ENCODE data around the gene UBE2V1.
A peak's percentile ranks its signal among the peaks of the same experiment; 100 is the strongest.
"Not testable (repeated sequence)": the region's sequence is repeated elsewhere in the genome, so short reads cannot be mapped to it uniquely, and the experiment has no call there.

UBE2V1 gene

DNA sequence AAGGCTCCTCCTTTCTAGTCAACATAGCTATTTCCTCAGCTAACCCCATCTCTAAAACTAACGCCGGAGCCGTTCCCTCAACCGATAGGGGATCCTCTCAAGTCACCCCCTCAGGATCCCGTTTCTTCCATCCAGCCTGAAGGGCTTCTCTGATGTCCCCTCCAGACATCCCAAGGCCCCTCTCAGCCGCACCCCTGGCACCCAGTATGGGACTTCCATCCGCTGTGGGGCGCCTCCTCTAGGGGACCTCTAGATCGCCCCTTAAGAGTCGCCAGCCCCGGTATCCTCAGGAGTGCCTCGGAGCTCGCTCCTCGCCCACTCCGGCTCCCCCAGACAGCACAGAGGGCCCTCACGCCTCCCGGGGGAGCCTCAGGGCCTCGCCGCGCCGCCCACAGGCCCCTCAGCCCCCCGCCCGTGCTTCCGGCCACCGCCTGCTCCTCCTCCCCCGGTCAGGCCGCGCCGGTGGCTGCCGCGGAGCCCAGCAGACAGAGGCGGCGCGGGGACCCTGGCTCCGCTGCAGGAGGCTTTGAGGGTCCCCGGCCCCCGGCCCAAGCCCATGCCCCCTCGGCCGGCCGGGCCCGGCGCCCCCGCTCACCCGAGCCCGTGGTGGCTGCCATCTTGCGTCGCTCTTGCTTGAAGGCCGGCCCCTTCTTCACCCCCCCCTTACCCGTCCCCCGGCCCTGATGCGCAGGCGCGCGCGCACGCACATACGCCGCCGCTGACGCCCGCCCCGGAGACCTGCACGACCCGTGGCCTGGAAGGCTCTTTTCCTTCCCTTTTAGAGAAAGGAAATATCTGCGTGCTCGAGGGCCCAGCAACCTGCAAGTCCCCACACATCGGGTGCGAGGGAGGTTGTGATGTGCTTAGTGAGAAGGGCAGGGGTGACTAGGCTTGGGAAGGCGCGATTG is at the start of gene UBE2V1:
Gene UBE2V1 (minus strand): TSS at position 639 of the 908 bp plus-strand sequence. CDS start 22 bp downstream, at position 617.
- peak; percentile 62 to 81 (median 78) for DNase-seq

DNA sequence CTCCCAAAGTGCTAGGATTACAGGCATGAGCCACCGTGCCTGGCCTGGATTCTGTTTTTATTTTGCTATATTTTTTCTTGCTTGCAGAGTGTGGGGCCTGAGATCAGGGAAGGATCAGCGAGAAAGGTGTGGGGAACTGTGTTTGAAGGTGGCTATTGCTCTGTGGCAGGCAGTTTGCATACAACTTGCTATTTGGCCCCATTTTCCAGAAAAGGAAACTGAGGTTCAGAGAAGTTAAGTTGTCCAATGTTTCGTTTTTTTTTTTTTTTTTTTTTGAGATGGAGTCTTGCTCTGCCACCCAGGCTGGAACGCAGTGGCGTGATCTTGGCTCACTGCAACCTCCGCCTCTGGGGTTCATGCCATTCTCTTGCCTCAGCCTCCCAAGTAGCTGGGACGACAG is 48.5 kb upstream of the UBE2V1 start:
- DNase-seq: not testable (repeated sequence)

DNA sequence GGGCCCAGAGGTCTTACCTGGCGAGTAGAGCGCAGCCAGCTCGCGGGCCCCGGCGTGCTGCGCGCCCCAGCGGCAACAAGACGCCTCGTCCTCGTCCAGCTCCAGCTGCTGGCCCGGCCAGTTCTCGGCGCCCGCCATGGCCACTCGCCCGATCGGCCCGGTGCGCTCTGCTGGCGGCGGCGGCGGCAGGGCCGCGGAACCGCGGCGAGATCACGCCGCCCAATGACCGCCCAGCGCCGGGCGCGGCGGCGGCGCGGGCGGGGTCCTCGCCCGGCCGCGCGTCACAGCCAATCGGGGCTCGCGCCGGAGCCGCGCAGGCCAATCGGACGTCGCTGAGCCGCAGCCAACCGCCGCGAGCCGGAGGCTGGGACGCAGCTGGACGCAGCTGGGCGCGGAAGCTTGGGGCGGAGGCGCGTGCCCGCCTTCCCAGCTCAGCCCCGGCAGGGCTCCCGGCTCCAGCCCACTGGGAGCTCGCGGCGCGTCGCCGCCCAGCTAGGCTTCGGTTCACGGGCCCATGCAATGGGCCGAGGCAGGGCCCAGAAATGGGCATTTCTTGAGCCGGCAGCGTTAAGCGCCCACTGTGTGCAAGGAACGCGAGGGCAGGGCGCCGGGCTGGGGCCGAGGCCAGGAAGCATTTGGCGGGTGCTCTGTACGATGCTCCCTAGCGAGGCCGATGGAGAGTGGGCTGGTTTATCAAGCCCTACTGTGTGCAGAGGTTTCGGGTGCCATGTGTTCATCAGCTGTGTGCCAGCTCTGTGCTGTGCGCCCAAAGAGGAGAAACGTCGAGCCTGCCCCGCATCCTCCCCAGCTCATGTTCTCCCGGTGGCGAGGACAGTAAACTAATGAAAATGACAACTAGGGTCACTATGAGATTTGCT is 40.8 kb upstream of the UBE2V1 start, which contains the start of gene PEDS1:
Gene PEDS1 (minus strand): TSS at position 224 of the 878 bp plus-strand sequence. CDS start 86 bp downstream, at position 138.
- peak; percentile 51 to 73 (median 64) for DNase-seq

DNA sequence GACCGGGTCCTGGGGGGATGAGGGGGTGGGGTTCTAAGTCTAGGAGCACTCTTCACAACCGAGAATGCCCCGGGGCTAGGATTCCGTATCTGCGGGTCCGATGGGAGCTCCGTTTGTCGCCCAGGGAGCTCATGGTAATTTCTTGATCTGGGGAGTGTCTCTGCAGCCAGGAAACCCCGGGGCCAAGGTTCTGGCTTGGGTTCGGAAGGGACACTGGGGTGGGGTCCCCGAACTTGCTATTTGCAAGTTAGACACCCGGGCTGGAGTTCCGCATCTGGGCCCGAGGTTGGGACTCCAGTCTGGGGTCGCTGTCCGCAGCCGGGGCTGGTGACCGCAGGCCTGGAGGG is 40.2 kb upstream of the UBE2V1 start:
- DNase-seq: no peak

DNA sequence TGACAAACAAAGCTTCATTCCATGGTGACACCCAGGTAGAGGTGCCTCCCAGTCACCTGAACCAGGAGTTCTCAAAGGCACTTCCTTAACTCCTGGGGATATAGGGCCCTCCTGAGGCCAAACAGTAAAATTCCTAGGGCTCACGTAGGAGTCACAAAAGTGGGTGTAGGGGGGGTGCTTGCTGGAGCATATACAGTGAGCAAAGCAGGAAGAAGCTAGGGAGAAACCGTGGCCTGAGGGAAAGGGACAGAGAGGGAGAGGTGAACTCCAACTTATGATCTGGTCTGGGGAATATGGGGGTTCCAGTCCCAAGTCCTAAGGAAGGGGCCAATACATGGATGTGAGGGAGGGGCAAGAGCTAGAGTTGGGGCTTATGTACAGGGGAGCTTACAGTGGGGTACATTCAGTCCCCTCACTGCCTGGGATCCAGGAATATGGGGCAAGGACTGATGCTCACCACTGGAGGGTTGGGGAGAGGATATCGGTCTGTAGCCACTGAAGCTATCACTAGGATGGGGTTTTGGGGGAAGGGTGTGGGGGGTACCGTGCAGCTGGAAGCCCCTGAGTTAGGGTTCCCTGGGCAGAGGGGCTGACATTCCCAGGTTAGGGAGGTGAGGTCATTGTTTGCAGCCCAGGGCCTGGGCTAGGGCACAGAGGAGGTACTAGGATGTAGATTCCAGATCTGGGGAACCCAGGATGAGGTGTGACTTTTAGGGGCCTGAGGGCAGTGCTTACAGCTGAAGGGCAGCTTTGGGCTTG is 39.6 kb upstream of the UBE2V1 start:
- no peak for DNase-seq

DNA sequence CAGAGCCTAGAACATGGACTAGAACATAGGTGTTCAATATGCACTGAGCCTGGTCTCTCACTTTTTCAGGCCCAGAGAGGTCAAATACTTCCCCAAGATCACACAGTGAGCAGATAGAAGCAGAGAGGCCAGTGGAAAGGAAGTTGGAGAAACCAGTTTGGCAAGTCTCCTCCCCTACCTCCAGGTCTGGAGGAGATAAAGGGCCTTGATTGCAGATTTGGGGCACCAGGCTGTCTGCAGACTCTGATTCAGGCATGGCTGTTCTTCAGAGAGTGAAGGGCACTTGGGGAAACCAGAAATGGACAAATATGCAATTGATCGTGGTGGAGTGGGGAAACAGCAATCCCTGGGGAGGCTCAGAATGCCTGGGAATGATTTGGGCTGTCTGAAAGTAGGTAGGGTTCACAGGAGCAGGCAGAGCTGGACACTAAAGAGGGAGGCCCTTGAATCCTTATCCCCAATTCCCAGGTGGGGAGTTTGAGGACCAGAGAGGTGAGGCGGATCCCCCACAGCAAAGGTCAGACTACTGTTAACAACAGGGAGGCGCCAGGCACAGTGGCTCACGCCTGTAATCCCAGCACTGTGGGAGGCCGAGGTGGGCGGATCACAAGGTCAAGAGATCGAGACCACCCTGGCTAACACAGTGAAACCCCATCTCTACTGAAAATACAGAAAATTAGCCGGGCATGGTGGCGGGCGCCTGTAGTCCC is 38.2 kb upstream of the UBE2V1 start:
- DNase-seq: no peak

DNA sequence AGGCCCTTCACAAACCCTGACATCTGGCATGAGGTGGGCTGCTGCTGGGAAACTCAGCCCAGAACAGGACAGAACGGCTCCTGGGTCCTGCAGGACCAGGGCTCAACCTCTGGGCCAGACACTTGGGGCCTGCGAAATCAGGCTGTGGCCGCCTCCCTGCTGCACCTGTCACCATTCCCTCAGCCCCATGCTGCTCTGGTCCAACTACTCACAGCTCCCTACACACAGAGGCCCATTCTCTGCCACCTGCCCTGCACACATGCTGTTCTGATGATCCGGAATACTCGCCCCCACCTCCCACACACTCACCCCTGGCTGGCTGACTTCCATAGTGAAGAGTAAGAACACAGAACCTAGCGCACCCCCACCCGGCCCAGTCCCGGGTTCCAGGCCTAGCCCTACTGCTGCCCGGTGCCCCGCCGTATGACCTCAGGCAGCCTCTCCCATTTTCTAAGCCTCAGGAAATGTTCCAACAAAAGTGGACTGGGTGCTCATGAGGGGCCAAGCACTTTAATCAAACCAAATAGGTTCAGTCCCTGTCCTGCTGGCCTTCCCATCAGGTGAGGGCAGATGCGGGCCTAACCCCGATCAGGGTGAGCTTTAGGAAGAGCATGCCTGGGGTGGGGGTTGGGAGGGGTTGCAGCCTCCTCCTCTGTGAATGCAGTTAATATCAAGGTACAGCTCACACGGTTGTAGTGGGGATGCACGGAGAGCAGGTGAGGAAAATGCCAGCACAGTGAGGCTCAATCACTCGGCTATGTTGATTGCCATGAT is 36.7 kb upstream of the UBE2V1 start:
- DNase-seq: no peak

DNA sequence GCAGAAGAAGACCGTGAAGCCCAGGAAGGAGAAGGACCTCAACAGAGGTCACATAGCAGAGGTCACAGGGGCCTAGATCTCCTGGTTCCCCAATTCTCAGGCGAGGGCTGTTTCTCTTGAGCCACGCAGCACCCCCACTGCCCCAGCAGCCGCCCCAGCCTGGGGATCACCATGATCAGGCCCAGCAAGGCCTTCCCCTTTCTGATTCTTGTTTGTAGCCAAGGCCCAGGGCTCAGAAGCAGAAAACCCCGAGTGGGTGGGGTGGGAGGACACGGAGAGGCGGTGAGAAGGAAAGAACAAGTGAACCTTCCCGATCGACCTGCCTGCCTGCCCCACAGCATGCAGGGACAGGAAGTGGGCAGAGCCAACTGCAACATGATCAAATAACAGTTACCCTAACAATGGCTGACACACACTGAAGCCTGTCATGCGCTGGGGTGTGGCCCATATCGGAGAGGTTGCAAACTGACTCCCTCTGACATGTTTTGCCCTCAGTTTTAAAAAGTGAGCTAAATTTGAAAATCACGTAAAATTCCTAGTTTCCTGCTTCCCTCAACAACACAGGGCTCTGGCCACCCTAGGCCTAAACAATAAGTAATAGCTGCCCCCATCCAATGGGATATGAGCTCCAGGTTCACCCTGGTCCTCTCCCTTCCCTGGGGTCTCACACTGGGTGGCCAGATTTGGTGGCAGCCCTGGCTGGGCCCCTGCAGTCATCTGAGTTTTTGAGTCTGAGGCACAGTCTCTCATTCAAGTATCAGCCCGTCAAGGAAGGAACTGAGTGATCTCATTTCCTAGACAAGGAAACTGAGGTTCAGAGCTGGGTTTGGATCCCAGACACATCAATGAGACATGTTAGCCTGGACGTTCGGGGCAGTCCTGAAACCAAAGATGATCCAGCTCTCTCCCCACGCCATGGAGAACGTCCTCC is 34.0 kb upstream of the UBE2V1 start:
- DNase-seq: peak; percentile 15 to 67 (median 48)

DNA sequence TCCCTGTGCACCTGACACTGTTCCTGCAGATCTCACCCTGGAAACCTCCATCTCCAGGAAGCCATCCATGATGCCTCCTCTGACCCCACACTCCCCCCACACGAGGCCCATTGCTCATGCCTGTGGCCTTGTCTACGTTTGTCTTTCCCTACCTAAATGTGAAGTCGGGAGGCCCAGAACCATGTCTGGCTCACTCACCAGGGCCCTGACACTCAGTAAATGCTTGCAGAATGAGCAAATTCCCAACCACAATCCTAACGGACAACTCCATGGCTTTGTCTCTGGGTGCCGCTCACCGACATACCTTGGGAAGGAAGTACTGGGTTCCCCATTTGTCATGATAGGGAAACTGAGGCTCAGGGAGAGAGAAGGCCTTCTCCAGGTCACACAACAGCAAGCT is 33.3 kb upstream of the UBE2V1 start:
- DNase-seq: no peak

DNA sequence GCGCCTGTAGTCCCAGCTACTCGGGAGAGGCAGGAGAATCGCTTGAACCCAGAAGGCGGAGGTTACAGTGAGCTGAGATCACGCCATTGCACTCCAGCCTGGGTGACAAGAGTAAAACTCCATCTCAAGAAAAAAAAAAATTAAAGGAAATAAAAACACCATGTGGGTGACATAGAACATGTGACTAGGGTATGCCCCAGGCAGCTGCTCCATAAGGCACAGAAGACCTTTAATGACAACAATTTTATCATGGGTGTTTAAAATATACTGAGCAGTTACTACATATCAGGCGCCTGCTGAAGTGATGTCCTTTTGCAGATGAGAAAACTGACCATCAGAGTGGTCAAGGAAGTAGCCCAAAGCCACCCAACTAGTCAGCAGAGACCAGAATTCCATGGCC is 32.6 kb upstream of the UBE2V1 start:
- DNase-seq: no peak

DNA sequence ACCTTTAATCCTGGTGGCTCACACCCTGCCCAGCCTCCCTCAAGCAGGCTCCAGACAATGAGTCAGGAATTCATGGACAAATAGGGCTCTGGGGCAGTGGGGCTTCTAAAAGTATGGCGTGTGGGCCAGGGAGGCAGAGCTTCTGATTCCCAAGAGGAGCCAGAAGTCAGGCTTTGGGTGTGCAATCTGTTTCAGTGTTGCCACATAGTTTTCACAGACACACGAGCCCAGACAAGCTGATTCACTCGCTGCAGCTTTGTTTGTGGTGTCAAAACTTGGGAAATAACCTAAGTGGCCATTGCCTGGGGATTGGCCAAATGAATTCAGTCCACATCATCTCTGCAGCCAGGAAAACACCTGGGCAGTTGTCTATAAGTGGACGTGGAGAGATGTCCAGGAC is 31.4 kb upstream of the UBE2V1 start:
- DNase-seq: no peak

DNA sequence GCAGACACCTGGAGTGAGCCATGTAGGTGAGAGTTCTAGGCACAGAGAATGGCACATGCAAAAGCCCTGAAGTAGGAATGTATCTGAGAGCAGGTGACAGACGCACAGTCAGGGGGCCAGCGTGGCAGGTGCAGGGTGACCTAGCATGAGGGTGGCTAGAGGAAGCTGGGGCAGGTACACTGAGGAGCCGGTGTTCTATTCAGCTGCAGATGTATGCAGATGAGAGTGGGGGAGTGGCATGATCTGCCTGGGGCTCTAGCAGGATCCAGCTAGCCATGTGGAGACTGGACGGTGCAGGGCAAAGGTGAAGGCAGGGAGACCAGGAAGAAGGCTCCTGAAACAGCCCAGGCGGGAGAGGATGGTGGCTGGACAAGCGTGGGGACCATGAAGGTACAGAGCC is 29.9 kb upstream of the UBE2V1 start:
- DNase-seq: no peak

DNA sequence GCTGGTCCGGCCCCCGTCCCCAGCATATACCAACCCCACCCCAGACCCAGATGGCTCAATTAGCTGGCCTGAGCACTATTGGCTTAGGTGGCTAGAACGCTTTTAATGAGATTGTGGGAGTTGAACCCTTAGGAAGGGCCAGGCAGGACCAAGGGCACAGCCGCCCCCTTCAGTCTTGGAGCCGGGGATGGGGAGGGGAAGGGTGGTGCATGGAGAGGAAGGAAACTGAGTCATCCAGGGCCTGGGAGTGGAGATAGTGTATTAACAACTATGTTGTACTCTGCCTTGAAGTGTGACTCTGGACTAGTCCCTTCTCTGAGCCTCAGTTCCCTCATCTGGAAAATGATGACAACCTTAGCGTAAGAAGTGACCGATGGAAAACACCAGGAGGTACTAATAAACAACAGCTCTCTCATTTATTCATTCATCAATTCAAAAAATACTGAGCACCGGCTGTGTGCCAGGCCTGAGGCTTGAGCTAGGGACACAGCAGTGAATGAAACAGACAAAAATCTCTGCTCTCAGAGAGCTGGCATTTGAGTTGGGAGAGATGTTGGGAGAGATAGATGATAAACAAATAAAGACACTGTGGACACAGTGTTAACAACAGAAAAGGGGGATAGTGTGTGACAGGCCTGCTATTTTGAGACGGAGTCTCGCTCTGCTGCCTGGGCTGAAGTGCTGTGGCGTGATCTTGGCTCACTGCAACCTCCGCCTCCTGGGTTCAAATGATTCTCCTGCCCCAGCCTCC is 29.0 kb upstream of the UBE2V1 start:
- no peak for DNase-seq

DNA sequence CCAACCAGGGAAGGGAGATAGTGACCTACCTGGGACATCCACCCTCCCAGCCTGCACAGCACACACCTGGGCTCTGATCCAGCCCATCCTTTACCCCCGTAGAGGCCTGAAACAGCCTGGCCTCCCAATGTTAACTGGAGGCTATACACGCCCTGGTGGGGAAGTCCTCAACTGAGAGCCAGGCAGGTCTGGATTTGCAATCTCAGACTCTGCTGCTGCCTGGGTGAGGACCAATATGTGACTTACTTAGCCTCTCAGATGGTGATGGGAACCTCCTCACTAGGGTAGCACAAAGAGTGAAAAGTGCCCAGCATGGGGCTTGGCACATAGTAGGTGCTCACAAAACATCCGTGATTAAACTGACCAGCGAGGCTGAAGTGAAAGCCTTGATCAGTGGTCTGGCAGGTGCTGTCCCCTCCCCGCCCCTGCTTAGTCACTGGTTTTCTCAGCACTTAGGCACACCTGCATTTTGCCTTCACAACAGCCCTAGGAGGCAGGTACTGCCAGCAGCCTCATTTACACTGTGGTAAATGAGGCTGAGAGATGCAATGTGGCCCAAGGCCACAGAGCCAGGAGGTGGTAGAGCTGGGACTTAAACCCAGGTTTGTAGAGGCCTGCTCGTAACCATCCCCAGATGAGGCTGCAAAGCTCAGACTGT is 28.2 kb upstream of the UBE2V1 start:
- no peak for DNase-seq

DNA sequence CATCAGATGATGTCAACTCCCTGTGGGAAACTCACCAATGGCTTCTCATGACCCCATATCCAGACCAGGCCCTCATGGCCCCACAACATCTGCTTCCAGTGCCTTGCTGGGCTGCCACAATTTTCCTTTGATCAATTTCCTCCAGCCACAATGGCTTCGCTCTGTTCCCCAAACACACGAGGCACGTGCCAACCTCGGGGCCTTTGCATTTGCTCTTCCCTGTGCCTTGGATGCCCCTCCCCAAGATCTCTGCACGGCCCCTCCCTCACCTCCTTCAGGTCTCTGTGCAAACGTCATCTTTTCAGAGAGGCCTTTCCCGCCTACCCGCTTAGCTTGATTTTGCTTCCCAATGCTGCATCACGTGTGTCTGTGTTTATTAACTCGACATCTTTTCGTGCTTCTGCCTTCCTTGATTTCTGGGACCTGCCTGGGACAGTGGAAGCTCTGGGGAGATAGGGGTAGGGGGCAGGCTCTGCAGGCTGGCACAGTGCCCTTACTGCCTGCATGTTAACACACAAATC is 27.4 kb upstream of the UBE2V1 start:
- no peak for DNase-seq

DNA sequence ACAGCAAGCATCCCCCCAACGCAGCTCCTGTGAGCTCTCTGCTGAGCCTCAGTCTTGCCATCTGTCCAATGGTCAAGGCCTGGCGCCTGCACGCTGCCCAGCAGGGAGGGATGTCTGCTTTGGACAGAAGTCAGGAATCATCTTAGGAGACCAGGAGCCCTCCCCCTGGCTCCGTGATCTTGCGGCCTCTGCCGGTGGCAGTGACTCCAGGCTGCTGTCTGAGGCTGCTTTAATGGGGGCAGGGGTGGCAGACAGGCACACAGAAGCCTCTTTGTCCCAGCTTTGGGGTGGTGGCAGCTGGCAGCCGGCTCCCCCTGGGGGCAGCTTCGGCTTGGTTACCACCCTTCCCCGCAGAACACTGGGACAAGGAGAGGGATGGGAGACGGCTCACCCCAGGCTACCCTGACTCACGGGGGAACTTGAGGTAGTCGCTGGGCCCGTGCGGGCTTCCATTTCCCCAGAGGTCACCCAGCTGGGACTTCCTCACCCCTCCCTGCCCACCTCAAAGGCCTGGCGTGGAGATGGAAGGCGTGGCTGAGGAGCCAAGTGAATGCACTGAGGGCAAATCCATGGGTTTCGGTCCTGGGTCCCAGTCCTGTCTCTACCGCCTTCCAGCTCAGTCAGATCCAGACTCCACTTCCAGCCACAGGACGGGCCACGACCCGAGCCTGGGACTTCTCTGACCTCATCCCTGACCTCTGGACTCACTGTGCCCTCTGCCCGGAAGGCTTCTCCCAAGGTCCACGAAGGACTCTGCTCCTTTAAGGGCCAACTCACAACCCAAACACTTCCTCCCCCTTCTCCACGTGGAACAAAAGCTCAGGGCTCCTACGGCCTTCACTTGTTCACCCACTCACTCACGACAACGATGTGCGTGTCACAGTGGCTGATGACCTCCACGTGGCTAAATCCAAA is 25.8 kb upstream of the UBE2V1 start:
- no peak for DNase-seq

DNA sequence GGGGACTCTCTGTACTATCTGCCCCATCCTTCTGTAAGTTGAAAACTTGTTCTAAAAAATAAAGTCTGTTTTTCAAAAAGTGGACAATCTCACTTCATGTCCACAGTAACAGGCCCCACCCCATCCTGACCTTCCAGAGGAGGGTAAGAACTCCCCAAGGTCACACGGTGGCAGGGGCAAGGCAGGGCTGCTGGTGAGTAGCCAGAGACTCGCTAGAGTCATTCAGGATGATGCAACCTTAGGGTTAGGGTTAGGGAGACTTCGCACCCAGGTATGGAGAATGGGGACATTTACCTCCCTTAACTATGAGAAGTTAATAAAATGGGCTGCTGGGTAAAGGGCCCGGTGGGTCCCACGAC is 25.1 kb upstream of the UBE2V1 start:
- no peak for DNase-seq

DNA sequence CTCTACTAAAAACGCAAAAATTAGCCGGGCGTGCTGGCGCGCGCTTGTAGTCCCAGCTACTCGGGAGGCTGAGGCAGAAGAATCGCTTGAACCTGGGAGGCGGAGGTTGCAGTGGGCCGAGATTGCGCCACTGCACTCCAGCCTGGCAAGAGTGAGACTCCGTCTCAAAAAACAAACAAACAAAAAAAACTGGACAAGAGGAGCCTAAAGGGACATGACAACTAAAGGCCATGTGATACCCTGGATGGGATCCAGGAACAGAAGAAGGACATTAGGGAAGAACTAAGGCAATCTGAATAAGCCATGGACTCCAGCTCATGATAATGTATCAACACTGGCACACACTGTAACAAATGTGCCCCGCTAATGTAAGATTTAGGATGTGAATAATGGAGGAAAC is 24.8 kb upstream of the UBE2V1 start:
- DNase-seq: not testable (repeated sequence)
